GM19324 (cell line): ENCODE data around the gene ZC3H12C.
"Not testable (repeated sequence)": the region's sequence is repeated elsewhere in the genome, so short reads cannot be mapped to it uniquely, and the experiment has no call there.

ENCODE experiments used
- ATAC-seq: cut with Tn5 transposase; IDR thresholded peaks from one replicate; pipeline ENCODE4 v1.9.1; 2021; ENCODE audit warnings: mild to moderate bottlenecking, moderate library complexity; ENCODE audit not compliant: unreplicated experiment, low FRiP score

Gene ZC3H12C

GRCh38 chr11:110208678-110209312, 115.6 kb downstream of the ZC3H12C start:
- not testable (repeated sequence) for ATAC-seq

DNA sequence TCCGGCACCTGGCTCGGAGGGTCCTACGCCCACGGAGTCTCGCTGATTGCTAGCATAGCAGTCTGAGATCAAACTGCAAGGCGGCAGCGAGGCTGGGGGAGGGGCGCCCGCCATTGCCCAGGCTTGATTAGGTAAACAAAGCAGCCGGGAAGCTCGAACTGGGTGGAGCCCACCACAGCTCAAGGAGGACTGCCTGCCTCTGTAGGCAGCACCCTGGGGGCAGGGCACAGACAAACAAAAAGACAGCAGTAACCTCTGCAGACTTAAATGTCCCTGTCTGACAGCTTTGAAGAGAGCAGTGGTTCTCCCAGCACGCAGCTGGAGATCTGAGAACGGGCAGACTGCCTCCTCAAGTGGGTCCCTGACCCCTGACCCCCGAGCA, 116.1 kb downstream of the ZC3H12C start:
- not testable (repeated sequence) for ATAC-seq

DNA sequence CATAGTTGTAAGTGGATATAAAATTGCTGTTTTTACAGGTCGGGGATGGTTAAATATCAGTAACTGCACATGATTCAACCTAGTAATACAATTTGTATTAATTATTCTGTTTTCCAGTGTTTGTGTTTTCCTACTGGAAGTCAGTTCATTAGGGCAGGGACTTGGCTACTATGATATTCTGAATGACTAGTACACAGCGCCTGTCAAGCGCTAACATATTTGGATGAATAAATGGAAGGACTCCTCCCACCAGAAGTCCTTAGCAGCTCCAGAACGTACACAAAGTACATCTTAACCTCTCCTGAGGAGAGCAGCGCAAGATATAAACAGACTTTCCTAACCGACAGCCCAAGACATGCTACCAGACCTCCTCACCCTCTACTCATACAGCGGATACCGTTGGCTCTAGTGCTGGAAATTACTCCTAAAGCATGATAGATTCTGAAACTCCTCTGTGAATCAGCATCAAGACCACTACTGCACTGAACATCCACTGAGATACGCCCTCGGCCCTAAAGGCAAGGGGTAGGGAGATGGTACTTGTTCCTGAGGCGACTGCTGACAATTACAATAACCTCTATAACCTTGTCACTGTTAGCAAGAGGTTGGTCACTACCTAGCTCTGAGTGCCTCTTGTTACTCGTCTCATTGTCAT, 124.2 kb downstream of the ZC3H12C start:
- ATAC-seq: no peak

GRCh38 chr11:110217936-110218335, 124.7 kb downstream of the ZC3H12C start:
- ATAC-seq: no peak

DNA sequence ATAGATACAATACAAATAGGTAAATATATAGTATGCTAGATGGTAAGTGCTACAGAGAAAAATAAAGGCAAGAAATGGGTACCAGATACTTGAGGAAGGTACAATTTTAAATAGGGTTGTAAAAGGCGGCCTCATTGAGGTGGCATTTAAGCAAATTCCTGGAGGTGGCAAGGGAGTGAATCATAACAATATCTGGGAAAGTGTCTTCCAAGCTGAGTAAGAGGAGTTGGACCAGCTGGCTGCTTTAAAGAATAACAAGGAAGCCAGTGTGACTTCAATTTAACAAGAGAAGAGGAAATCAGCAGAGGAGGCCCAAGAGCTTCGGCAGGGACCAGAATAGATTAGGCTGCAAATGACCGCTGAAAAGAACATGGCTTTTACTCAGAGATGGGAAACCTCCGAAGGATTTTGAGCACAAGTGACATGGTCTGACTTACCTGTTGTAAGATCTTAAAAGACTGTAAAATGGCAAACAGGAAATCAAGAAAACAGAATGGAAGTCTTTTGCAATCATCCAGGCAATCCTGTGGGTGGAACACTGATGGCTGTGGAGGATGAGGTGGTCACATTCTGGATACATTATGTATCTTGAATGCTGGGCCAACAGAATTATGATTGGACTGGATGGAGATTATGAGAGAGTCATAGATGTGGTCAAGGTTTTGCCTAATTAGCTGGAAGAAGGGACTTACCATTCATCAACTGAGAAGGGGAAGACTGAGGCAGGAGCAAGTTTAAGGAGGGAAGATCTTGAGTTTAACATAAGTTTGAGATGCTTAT, 126.0 kb downstream of the ZC3H12C start:
- no peak for ATAC-seq
